Stimulated activated effector memory CD8-positive, alpha-beta T cell treated with anti-CD3 and anti-CD28 coated beads, Interleukin-12 subunit alpha, Interleukin-12 subunit beta, amount 100 ng/mL, for 72 hours (primary cell): ENCODE results near the gene ARAF.
A peak's percentile ranks its signal among the peaks of the same experiment; 100 is the strongest.

Source experiments
- ATAC-seq: fragments of 150-1000 bp; cut with Tn5 transposase; 2 replicates; pipeline ENCODE4 v1.10.0; 2021
- DNase-seq, 2 donors: peaks; one replicate each; pipeline ENCODE4 v3.0.0; 2021 to 2022; ENCODE audit warnings: low spot score in 2 of 2
- H3K27ac Mint-ChIP-seq: one replicate; pipeline ENCODE4 v1.8.0; 2022; ENCODE audit warnings: mild to moderate bottlenecking, mixed read lengths
- H3K36me3 Mint-ChIP-seq: one replicate; pipeline ENCODE4 v1.8.0; 2022; ENCODE audit warnings: mild to moderate bottlenecking, mixed read lengths
- H3K4me1 Mint-ChIP-seq: one replicate; pipeline ENCODE4 v1.8.0; 2022; ENCODE audit warnings: mixed read lengths
- H3K4me3 Mint-ChIP-seq: one replicate; pipeline ENCODE4 v1.8.0; 2022; ENCODE audit warnings: mild to moderate bottlenecking, mixed read lengths
- H3K9me3 Mint-ChIP-seq: one replicate; pipeline ENCODE4 v1.8.0; 2022; ENCODE audit warnings: mixed read lengths

Gene ARAF

GRCh38 chrX:47618923-47619485 is 58.0 kb downstream of the ARAF start:
- Mint-ChIP-seq H3K4me1 (peaks cover 6% of the 10 kb centered on the region), H3K27ac (no peak overlapping the region), H3K4me3 (peak overlapping the region; percentile 56), H3K9me3 (no peaks in the 10 kb centered on the region), H3K36me3 (peaks cover 6% of the 10 kb centered on the region)
- ATAC-seq, result no peak
- no peak for DNase-seq

- DNase-seq (peak; percentile 71 to 87), ATAC-seq (peak; percentile 87)
- H3K27ac Mint-ChIP-seq, result no peak within 1 kb of the TSS
- peaks cover 6% of the 10 kb centered on the region for H3K4me1 Mint-ChIP-seq
- H3K4me3 Mint-ChIP-seq, result peak within 1 kb of the TSS; percentile 56
- H3K9me3 Mint-ChIP-seq, result no peaks in the 10 kb centered on the region
- H3K36me3 Mint-ChIP-seq, result peaks cover 6% of the 10 kb centered on the region
Observed at GRCh38 chrX:47619486-47620302, 58.7 kb downstream of the ARAF start, which contains the start of gene SYN1. Gene SYN1, minus strand, starts transcription at chrX:47619857. Its CDS starts 129 bp downstream, at chrX:47619728.

GRCh38 chrX:47620303-47620685 is 59.3 kb downstream of the ARAF start:
- H3K27ac Mint-ChIP-seq, result no peak overlapping the region
- no peak overlapping the region for H3K4me3 Mint-ChIP-seq
- ATAC-seq, result no peak

More at GRCh38 chrX:47620303-47620685, 59.3 kb downstream of the ARAF start:
- H3K4me1 Mint-ChIP-seq, result peaks cover 6% of the 10 kb centered on the region
- no peak for DNase-seq
- no peaks in the 10 kb centered on the region for H3K9me3 Mint-ChIP-seq
- H3K36me3 Mint-ChIP-seq, result peaks cover 6% of the 10 kb centered on the region
